ENCODE results near the gene BAZ2B.
"Not testable (repeated sequence)": the region's sequence is repeated elsewhere in the genome, so short reads cannot be mapped to it uniquely, and the experiment has no call there.

The BAZ2B gene

DNA sequence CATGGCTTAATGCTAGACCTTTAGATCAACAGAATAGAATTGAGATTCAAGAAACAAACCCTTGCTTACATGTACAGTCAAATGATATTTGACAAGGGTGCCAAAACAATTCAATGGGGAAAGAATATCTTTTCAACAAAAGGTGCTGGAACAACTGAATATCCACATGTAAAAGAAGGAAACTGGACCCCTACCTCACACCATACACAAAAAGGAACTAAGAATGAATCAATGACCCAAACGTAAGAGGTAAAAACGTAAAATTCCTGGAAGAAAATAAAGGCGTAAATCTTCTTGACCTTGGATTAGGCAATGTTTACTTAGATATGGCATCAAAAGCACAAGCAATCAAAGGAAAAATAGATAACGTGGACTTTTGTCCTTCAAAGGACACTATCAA, 43.1 kb downstream of the BAZ2B start:
- no peak for DNase-seq

DNA sequence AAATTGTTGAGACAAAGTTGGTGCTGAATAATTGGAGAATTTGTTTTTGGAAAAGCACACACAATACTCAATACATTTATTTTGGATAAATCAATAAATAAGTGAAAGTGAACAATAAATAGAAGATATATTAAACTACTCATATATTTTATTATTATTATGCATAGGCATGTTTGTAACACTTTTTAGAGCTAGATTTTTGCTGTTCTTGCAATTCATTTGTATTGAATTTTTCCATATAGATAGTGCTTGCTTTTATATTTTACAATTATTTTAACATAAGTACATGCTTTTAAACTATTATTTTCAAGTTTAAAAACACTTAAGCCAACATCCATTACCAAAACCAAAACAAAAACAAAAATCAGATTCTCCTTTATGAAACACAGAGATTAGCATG, 43.9 kb downstream of the BAZ2B start:
- no peak for DNase-seq

DNA sequence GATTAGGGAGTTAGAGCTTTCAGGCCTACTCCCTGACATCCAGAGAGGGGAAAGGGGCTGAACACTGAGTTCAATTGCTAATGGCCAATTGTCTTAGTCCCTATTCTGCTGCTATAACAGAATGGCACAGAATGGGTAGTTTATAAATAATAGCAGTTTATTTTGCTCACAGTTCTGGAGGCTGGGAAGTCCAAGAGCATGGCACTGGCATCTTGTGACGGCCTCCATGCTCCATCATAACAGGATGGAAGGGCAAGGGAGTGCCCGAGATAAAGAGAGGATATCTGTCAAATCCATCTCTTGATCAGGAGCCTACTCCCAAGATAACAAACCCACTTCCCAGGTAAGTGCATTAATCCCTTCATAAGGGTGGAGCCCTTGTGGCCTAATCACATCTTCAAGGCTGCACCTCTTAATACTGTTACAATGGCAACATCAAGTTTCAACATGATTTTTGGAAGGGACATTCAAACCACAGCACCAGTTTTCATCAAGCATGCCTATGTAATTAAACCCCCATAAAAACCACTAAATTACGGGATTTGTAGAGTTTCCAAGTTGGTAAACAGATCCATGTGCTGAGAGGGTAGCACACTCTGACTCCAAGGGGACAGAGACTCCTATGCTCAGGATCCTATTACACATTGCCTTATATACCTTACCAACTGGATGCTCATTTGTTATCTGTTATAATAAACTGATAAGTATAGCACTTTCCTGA, 44.6 kb downstream of the BAZ2B start:
- no peak for DNase-seq

DNA sequence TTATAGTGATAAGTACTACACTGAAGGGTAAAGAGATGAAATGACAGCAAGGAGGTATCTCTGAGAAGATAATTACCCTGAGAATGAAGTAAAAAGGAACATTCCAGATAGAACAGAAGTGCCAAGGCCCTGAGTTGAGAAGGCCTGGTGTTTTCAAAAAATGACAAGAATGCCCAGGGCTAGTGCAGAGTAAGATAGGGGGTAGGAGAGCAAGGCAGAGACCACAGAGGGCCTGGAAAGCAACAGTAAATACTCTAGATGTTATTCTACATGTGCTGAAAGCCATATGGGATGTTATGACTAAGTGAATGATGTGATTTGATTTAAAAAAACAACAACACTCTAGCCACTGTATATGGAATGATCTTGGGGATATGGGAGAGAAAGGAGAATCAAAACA, 52.3 kb downstream of the BAZ2B start:
- no peak for DNase-seq

DNA sequence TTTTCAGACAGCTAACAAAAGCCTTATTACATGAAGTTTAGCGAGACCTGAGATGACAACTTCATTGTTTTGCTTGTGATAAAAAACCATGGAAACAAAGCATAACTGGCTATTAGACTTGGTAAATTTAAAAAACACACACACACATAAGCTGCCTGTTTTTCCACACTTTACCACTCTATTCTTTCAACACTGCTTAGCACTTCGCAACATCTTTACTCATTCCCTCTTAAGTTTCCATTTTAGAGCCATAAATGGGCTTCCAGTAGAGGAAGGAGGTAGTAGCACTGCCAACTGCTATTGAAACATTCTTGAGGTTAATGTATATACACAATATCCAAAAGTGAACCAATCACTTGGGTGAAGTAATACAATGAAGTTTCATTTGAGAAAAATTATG, 54.1 kb downstream of the BAZ2B start:
- no peak for DNase-seq

DNA sequence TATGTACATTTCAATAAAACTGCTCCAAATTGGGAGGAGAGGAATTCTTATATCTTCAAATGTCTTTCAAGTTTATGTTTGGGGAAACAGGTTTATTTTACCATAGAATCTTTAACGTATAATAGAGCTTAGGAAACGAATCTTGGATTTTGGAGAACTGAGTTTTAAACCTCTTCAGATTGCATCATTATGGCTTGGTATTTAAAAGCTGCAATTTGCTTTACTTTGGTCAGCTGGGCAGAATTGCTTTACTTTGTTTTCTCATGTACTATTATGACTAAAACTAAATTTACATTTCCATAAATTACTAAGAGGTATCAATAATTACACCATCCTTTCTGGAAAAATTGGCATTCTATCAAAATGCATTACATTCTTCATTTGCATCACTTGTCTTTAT, 54.6 kb downstream of the BAZ2B start:
- no peak for DNase-seq

DNA sequence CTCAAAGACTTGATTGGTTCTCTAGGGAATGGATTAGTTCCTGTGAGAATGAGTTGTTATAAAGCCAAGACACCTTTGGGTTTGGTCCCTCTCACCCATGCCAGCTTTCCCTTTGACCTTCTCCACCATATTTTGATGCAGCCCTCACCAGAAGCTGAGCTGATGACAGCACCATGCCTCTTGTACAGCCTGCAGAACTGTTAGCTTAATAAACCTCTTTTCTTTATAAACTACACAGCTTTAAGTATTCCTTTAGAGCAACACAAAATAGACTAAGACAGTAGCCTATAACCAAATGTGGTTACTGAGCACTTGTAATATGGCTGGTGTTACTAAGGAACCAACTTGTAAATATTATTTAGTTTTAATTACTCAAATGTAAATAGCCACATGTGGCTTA, 55.1 kb downstream of the BAZ2B start:
- no peak for DNase-seq

DNA sequence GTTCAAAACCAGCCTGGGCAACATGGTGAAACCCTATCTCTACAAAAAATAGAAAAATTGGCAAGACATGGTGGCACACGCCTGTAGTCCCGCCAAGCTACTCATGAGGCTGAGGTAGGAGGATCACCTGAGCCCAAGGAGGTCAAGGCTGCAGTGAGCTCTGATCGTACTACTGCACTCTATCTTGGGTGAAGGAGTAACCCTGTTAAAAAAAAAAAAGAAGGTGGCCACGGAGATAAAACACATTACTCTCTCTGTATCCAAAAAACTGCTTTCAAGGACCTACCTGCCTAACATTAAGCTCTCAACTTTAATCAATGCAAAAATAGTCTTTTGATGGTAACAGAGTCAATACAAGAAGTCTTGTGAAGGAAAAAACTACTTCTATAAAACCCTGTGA, 57.3 kb downstream of the BAZ2B start:
- no peak for DNase-seq

DNA sequence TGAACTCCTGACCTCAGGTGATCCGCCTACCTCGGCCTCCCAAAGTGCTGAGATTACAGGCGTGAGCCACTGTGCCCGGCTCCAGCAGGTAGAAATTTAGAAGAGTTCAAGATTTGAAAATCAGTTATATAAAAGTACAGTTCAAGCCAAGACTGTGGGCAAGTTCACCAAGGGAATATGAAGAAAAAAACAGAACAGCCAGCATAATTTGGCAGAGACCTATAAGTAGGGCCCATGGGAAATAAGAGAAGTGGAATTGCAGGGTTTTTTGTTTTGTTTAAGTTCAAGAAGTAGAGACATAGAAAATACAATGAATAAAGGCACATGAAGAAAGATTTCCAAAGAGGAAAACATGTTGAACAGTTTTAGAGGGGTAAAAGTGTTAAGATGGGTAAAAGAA, 57.9 kb downstream of the BAZ2B start:
- no peak for DNase-seq

DNA sequence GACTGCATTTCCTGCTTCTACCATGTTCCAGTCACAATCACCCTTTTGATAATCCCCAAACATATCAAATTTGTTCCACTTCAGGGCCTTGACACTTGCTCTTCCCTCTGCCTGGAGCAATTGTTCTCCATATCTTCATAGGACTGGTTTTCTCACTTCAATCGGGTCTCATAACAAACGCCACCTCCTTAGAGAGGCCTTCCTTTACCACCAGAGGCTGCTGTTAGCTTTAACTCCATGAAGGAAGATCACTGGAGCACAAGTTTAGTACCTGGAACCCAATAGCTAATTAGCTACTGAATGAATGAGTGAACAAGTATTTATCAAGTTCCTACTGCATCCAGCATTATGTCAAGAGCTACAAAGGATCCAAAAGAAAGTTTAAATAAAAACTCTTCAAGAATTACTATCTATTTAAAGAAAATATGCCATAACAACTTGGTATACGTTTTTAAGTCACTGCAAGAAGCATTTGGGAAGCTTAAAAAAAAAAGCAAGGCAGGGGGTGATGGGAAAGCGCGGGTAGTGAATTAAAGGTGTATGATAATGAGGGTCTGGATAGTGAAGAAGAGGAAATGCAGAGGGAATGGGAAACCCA, 58.8 kb downstream of the BAZ2B start:
- DNase-seq: no peak

DNA sequence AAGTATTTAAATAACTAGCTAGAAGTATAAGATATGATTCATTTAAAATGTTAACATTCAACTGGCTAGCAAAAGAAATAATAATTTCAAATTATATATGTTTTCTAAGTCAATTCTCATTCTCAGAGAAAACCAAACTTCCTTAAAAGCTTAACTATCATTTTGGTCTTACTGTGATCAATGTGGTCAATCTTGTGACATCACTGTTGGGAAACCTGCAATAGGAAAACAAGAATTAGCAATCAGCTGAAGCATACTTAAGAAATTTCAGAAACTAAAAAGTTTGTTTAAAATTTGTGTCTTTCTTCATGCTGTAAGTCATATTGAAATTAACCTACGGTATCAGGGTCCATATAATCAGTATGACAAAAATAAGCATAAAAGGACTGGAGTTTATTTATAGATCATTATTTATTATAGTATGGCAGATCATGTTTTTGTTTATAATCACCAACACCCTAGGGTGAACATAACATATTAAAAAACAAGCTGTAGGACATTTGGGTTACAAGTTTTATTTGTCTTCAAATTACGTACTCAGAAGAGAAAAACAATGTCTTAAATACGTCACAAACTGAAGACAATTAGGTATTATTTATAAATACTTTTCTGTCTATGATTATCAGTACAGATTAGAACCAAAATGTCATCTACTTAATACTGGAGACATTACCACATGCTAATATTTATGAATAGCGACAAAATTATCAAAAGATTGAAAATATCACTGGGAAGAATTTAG, 60.5 kb downstream of the BAZ2B start:
- no peak for DNase-seq

DNA sequence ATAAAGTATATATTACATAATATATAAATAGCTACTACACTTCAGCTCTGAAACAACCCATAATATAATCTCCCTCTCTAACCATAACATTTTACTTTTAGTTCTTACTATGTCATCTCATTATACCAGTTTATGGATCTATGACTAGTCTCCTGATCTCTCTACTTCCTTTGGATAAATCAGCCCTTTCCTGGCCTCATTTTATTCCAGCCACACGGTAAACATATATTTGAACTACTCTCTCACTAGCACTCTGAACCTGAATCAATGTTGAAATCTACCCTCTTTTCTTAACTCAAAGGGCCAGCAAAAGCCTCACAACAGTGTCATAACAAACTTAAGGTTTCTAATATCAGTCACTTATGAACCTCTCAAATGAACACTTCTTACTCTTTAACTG, 62.6 kb downstream of the BAZ2B start:
- DNase-seq: no peak

DNA sequence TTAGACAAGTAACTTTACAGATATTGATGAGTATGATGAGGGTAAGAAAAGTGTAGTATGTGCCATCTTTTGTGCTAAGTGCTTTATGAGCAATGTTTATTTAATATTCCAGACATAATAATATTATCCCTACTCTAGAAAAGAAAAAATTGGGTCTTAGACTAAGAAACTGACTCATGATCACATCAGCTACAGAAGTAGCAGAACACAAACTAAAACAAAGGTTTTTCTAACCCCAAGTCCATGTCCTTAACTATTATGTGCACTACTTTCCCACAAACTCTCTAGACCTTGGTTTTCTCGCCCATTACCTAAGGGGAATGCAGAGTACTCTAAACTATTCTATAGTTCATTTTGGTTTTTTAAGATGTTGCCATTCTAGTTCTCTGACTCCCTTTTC, 64.5 kb downstream of the BAZ2B start:
- DNase-seq: no peak

DNA sequence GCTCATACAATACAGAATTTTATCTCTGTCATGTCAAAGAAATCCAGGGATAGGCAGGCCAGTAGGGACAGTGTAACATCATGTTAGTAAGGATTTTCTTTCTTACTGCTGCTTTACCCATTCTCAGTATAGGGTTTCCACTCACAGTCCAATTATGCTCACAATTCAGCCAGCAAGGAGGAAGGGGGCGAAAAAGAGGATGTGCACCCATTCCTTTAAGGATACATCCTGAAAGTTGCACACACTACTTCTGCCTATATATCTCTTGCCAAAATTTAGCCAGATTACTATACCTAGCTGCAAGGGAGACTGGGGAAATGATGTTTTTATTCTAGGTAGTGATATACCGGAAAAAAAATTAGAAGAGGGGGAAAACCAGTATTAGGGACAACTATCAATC, 66.1 kb downstream of the BAZ2B start:
- no peak for DNase-seq

DNA sequence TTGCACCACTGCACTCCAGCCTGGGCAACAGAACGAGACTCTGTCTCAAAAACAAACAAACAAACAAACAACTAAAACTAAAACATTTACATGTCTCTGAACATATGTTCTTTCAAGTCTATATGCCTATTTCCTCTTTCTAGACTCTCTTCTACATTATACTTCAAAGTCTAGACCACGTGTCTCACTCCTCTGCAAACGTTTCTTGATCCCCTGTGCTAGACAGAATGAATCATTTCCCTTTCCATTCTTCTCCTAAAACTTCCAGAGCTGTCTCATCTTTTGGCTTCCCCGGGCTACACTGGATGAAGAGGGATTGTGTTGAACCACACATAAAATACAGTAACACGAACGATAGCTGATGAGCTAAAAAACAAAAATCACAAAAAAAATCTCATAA, 67.1 kb downstream of the BAZ2B start:
- DNase-seq: no peak

DNA sequence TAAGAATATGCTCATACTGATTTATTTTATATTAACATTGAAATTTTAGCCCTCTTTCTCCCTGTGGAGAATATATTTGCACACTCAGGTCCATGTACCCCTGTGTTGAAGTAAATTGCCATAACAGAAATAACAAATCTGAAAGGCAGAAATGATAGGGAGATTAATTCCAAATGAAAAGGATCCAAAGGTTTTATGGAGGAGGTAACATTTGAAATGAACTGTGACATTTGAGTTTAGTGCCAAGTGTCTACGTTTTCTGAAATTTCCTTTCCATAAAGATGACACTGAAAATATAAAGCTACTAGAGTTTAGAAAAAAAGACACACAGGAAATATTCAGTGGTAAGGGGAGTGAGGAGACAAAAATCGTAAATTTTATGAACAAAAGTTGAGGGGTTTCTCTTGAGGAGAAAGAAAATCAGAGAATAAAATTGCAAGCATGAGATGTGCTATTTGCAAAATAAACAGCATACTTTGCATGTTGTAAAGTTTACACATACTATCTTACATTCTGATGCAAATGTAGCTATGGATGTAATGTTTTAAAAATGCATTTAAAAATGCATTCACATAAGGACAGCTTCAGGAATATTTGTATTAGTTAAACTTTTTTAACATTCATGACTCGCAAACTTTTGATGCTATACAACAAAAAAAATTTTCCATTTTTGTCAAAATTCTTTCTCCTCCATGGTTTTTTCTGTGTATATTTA, 69.5 kb downstream of the BAZ2B start:
- no peak for DNase-seq

DNA sequence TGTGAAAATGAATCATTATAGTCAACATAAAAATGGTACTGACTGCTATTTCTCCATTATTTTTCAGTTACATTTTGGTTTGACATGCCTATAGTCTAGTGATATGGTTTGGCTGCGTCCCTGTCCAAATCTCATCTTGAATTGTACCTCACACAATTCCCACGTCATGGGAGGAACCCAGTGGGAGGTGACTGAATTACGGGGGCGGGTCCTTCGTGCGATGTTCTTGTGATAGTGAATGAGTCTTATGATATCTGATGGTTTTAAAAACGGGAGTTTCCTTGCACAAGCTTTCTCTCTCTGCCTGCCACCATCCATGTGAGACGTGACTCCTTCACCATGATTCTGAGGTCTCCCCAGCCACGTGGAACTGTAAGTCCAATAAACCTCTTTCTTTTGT, 70.3 kb downstream of the BAZ2B start:
- no peak for DNase-seq

DNA sequence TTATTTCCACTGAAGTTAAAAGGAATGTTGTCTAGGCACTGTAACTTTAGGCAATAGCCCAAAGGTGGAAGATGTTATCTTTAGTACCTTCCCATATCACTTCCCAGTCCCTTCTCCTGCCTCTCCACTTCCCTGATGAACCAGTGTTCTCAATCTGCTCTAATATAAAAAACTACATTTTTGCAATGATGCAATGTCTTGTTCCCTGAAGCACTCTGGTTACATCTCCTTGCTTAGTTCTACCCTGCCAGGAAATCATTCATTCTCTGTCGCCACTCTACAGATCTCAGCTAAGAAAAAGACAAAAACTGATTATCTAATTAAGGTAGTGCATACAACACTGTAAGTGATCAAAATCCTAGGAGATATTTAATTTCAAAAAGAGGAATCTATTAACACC, 71.3 kb downstream of the BAZ2B start:
- no peak for DNase-seq

DNA sequence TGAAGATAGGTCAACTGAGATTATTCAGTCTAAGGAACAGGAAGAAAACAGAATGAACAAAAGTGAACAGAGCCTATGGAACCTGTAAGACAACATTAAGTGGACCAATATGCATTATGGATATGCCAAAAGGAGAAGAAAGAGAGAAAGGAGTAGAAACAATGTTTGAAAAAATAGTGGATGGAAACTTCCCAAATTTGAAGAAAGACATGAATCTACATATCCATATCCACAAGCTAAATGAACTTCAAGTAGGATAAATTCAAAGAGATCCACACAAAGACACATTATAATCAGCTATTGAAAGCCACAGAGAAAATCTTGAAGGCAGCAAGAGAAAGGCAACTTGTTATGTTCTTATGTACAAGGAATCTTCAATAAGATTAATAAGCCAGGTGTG, 74.2 kb downstream of the BAZ2B start:
- DNase-seq: no peak

DNA sequence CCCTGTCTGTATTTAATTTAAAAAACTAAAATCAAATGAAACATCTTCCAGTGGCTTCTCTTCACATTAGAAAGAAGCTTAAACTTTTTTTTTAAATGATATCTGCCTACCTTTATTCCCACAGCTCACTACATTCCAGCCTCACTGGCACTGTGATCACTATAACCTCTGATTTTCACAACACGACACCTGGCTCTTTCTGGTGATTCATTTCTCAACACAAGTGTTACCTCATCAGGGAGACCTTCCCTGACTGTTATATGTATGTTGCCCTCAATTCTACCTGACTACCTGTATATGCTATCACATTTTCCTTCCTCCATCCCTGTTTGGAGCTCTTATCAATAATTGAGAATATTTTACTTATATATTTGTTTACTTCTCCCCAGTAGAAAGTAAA, 76.6 kb downstream of the BAZ2B start:
- no peak for DNase-seq

DNA sequence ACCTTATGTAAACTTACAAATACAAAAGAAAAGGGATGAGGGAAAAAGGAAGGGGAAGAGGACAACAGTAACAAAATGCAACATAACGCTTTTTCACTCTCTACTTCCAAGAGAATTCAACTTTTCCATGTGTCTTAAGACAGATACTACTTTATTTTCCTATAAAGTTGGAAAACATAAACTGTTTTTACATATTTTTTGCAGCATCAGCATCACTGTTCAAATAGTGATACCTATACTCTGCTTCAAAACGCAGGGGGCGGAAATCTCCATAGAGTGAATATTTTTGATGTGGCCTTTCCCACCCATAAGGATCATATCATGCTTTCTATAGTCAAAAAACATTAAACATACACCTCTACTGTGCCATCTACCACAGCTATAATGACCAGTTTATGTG, 77.5 kb downstream of the BAZ2B start:
- no peak for DNase-seq

DNA sequence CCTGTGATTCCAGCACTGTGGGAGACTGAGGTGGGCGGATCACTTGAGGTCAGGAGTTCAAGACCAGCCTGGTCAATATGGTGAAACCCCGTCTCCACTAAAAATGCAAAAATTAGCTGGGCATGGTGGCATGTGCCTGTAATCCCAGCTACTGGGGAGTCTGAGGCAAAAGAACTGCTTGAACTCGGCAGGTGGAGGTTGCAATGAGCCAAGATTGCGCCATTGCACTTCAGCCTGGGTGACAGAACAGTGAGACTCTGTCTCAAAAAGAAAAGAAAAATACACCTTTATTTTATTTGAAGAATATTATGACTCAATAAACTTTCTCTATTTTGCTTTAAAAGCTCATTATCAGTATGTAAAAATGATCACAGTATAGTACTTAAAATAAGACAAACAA, 81.1 kb downstream of the BAZ2B start:
- DNase-seq: not testable (repeated sequence)

DNA sequence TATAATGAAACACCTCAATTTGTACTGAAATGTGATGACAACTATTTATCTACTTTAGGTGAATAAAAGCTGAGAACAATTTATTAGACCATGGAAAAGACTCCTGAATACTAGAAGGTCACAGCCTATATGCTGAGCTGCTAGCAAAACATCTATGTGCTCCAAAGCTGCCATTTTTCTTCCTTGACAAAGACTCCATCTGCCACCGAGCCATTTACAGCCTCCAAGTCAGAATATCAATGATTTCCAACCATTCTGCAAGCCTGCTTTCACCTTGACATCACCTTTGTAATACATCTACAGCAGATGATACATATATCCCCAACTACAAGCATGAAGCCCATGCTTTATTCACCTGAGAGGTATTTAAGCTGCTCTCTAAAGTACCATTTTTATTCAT, 84.9 kb downstream of the BAZ2B start:
- no peak for DNase-seq

DNA sequence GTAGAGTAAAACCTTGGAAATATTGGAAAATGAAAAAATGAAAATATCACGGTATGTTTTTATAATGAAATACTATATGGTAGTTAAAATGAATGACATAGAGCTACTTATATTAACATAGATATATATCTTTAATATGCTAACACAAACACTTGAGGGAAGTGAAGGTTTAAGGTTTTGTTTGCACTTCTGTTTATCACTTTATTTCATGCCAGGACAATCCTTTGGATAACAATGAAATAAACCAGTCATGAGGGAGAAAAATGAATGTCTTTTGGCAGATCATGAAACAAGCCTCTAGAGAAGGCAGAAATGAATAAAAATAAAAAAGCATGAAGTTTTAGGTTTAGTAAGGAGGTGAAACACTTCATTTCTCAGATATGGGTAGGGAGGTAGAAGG, 89.9 kb downstream of the BAZ2B start:
- DNase-seq: no peak
